HepG2 (cell line): ENCODE data around the gene RIPOR1. TPM values are rescaled to one million over a fixed set of nuclear protein-coding genes. Genes with fewer than 3 reads are reported as not detected.

Source experiments
- ATAC-seq: fragments of 200-7000 bp; cut with Tn5 transposase; 3 replicates; pipeline ENCODE4 v1.9.1; 2020; ENCODE audit warnings: mild to moderate bottlenecking, moderate library complexity
- BruUV-seq: library from RNA; stranded (reverse); fragments of 400-500 nt; replicated peaks from 2 replicates; lab custom pipeline; 2021; lab: Mats Ljungman, UMichigan
- CTCF ChIA-PET: fragments of 300-600 bp; formaldehyde crosslinking; extraction: SDS; loops from one replicate; lab custom pipeline; 2021; ENCODE audit warnings: low total read pairs, inconsistent platforms, low intra/inter-chr PET ratio; lab: Yijun Ruan, JAX
- POLR2A ChIA-PET: fragments of 350-600 bp; sonication (Branson Sonifier 250); formaldehyde crosslinking; loops from one replicate; lab custom pipeline; 2020; ENCODE audit warnings: antibody characterized with exemption, inconsistent platforms; lab: Yijun Ruan, JAX
- DNase-seq: peaks from one replicate; pipeline ENCODE4 v3.0.0-alpha.2; 2015; ENCODE audit warnings: low spot score
- FAIRE-seq: peaks from 3 replicates; lab custom pipeline; 2011; peaks lifted over from hg19 to GRCh38; lab: Jason Lieb, UNC
- H2AFZ ChIP-seq: one replicate; pipeline ENCODE4 v1.6.1; 2011; ENCODE audit warnings: low read length, inconsistent platforms
- H3K27ac ChIP-seq: fragments of 300-600 bp; 3 replicates; pipeline ENCODE4 v1.8.0; 2011; ENCODE audit warnings: mixed run types, mild to moderate bottlenecking, mixed read lengths, low read length, inconsistent platforms; ENCODE audit not compliant: insufficient read depth; ENCODE audit errors: extremely low read length
- H3K27me3 ChIP-seq, 2 experiments: fragments of 200-600 bp in 1 of 2; 2 replicates in 1 of 2; 3 replicates in 1 of 2; pipeline versions ENCODE4 v1.6.0 to v1.8.0; 2011; ENCODE audit warnings: low read length in 2 of 2, mild to moderate bottlenecking in 2 of 2, moderate library complexity in 2 of 2, inconsistent platforms in 1 of 2; ENCODE audit not compliant: insufficient read depth in 2 of 2, control insufficient read depth in 1 of 2
- H3K36me3 ChIP-seq, 2 experiments: fragments of 200-600 bp in 1 of 2; replicated peaks in 1 of 2; 2 replicates in 1 of 2; 3 replicates in 1 of 2; pipeline versions ENCODE4 v1.5.1 to v1.8.0; 2011; ENCODE audit warnings: low read length in 2 of 2, inconsistent platforms in 1 of 2; ENCODE audit not compliant: insufficient read depth in 2 of 2, control insufficient read depth in 1 of 2
- H3K4me1 ChIP-seq: 2 replicates; pipeline ENCODE4 v1.5.1; 2012; ENCODE audit warnings: low read length, inconsistent platforms; ENCODE audit not compliant: insufficient read depth
- H3K4me2 ChIP-seq: 2 replicates; pipeline ENCODE4 v1.6.0; 2011; ENCODE audit warnings: low read depth, low read length, inconsistent platforms
- H3K4me3 ChIP-seq, 3 experiments: fragments of 200-600 bp in 1 of 3; sonication (generic), shearing (Covaris generic) in 1 of 3; replicated peaks in 1 of 3; 2 replicates each; pipeline ENCODE4 v1.5.1; 2011 to 2016; ENCODE audit warnings: low read length in 3 of 3, inconsistent platforms in 2 of 3, low read depth in 2 of 3, mild to moderate bottlenecking in 2 of 3, control low read depth in 1 of 3, mixed read lengths in 1 of 3; ENCODE audit not compliant: insufficient read depth in 1 of 3
- H3K79me2 ChIP-seq: one replicate; pipeline ENCODE4 v1.6.1; 2011; ENCODE audit warnings: low read length, inconsistent platforms; ENCODE audit not compliant: insufficient read depth
- H3K9ac ChIP-seq: 2 replicates; pipeline ENCODE4 v1.6.0; 2011; ENCODE audit warnings: mild to moderate bottlenecking, low read depth, low read length, inconsistent platforms; ENCODE audit not compliant: insufficient read depth
- H3K9me3 ChIP-seq: 2 replicates; pipeline ENCODE4 v1.5.1; 2012; ENCODE audit warnings: mild to moderate bottlenecking, low read length
- H4K20me1 ChIP-seq: 2 replicates; pipeline ENCODE4 v1.6.0; 2011; ENCODE audit warnings: inconsistent platforms, mild to moderate bottlenecking, low read length, moderate library complexity; ENCODE audit not compliant: insufficient read depth
- GTF2F1 ChIP-seq: fragments of 150-350 bp; IDR thresholded peaks from 2 replicates; pipeline ENCODE4 v1.6.1; 2014; ENCODE audit warnings: low read length
- GTF3A ChIP-seq: sonication (generic); formaldehyde crosslinking; conservative IDR thresholded peaks from 2 replicates; pipeline ENCODE4 v1.4.0; 2020; ENCODE audit warnings: mild to moderate bottlenecking, missing genetic modification reagents
- ONECUT2 ChIP-seq: sonication (generic); formaldehyde crosslinking; IDR thresholded peaks from 2 replicates; pipeline ENCODE4 v1.4.0; 2020; ENCODE audit warnings: missing genetic modification reagents
- PREB ChIP-seq: sonication (generic); formaldehyde crosslinking; IDR thresholded peaks from 2 replicates; pipeline ENCODE4 v1.4.0; 2020; ENCODE audit warnings: missing genetic modification reagents
- ZFP36L1 ChIP-seq: sonication (generic); formaldehyde crosslinking; IDR thresholded peaks from 2 replicates; pipeline ENCODE4 v1.8.0; 2022; ENCODE audit warnings: mild to moderate bottlenecking, missing genetic modification reagents, moderate library complexity
- WGBS: methylation state at CpG from one replicate; pipeline ENCODE4 v1.1.6; 2017; ENCODE audit warnings: low lambda C conversion rate; 5-methylcytosine and 5-hydroxymethylcytosine counted together
- in situ Hi-C: cut with HindIII; loops from 2 replicates; pipeline ENCODE4 v1.10.0; 2017; ENCODE audit warnings: low pct_unique_long_range_greater_than_20kb; ENCODE audit not compliant: extremely low pct_ligation_motif_present
- intact Hi-C: fragments of 100-400 bp; cut with micrococcal nuclease; formaldehyde crosslinking; loops from one replicate; pipeline ENCODE4 v1.10.0; 2022; ENCODE audit not compliant: unreplicated experiment
- polyA plus RNA-seq, 8 experiments: library from polyadenylated mRNA; depleted of rRNA in 3 of 8; stranded (reverse) in 7 of 8; unstranded in 1 of 8; fragments of >200 nt; fragmentation: Illumina TruSeq in 4 of 8; extraction: Trizol in 4 of 8; gene quantifications; 2 replicates each; pipeline versions ENCODE4 v1.2.1 to v1.2.3, GENCODE V29; 2011 to 2016; ENCODE audit warnings: low read depth in 4 of 8, missing spikeins in 1 of 8, mixed read lengths in 1 of 8; ENCODE audit not compliant: insufficient read depth in 1 of 8
- total RNA-seq, 5 experiments: library from RNA; depleted of rRNA; stranded (reverse); fragments of >200 nt; fragmentation: Illumina TruSeq; extraction: Trizol; gene quantifications; 2 replicates each; pipeline ENCODE4 v1.2.3, GENCODE V29; 2016; ENCODE audit warnings: low read depth in 1 of 5
- TF ChIP-seq, protein P1 (sequence below): sonication (generic); formaldehyde crosslinking; IDR thresholded peaks from 2 replicates; pipeline ENCODE4 v1.5.0; 2020; ENCODE audit warnings: mild to moderate bottlenecking, missing genetic modification reagents, borderline replicate concordance

RIPOR1 gene
- total and polyA plus RNA-seq, 2 of the 13 experiments (the other 11 are each of a cell fraction or from before 2014, with no cell fraction given) = 4.6 to 8.1 TPM

- intact Hi-C loops = no loop called here
- Histone ChIP-seq H3K27ac (no peak overlapping the region), H3K79me2 (no peaks in the 10 kb centered on the region), H4K20me1 (no peaks in the 10 kb centered on the region), H3K9ac (no peak overlapping the region), H3K36me3 (no peaks in the 10 kb centered on the region), H2AFZ (no peak overlapping the region), H3K27me3 (peaks cover 0 to 13% of the 10 kb centered on the region in 2 experiments; a peak in 1 of 5 replicates), H3K4me3 (no peak overlapping the region), H3K9me3 (no peaks in the 10 kb centered on the region), H3K4me1 (peaks cover 31% of the 10 kb centered on the region), H3K4me2 (no peak overlapping the region)
- no peak for FAIRE-seq
- 41% methylated on average over 3 of the region's 3 CpGs for WGBS
- POLR2A ChIA-PET = no interaction called here
- CTCF ChIA-PET = no interaction called here
- DNase-seq = no peak
- ATAC-seq = no peak
- in situ Hi-C loops = loop anchor here (5.0 kb wide), 1 partner anchor 35 kb away; the partner anchor contains the start of genes AGRP and ATP6V0D1
- TF ChIP-seq ZFP36L1 (CRISPR knock-in tag) (no peak), GTF3A (CRISPR knock-in tag) (no peak), ONECUT2 (CRISPR knock-in tag) (no peak), PREB (no peak), GTF2F1 (no peak)
- TF ChIP-seq, protein P1, sequence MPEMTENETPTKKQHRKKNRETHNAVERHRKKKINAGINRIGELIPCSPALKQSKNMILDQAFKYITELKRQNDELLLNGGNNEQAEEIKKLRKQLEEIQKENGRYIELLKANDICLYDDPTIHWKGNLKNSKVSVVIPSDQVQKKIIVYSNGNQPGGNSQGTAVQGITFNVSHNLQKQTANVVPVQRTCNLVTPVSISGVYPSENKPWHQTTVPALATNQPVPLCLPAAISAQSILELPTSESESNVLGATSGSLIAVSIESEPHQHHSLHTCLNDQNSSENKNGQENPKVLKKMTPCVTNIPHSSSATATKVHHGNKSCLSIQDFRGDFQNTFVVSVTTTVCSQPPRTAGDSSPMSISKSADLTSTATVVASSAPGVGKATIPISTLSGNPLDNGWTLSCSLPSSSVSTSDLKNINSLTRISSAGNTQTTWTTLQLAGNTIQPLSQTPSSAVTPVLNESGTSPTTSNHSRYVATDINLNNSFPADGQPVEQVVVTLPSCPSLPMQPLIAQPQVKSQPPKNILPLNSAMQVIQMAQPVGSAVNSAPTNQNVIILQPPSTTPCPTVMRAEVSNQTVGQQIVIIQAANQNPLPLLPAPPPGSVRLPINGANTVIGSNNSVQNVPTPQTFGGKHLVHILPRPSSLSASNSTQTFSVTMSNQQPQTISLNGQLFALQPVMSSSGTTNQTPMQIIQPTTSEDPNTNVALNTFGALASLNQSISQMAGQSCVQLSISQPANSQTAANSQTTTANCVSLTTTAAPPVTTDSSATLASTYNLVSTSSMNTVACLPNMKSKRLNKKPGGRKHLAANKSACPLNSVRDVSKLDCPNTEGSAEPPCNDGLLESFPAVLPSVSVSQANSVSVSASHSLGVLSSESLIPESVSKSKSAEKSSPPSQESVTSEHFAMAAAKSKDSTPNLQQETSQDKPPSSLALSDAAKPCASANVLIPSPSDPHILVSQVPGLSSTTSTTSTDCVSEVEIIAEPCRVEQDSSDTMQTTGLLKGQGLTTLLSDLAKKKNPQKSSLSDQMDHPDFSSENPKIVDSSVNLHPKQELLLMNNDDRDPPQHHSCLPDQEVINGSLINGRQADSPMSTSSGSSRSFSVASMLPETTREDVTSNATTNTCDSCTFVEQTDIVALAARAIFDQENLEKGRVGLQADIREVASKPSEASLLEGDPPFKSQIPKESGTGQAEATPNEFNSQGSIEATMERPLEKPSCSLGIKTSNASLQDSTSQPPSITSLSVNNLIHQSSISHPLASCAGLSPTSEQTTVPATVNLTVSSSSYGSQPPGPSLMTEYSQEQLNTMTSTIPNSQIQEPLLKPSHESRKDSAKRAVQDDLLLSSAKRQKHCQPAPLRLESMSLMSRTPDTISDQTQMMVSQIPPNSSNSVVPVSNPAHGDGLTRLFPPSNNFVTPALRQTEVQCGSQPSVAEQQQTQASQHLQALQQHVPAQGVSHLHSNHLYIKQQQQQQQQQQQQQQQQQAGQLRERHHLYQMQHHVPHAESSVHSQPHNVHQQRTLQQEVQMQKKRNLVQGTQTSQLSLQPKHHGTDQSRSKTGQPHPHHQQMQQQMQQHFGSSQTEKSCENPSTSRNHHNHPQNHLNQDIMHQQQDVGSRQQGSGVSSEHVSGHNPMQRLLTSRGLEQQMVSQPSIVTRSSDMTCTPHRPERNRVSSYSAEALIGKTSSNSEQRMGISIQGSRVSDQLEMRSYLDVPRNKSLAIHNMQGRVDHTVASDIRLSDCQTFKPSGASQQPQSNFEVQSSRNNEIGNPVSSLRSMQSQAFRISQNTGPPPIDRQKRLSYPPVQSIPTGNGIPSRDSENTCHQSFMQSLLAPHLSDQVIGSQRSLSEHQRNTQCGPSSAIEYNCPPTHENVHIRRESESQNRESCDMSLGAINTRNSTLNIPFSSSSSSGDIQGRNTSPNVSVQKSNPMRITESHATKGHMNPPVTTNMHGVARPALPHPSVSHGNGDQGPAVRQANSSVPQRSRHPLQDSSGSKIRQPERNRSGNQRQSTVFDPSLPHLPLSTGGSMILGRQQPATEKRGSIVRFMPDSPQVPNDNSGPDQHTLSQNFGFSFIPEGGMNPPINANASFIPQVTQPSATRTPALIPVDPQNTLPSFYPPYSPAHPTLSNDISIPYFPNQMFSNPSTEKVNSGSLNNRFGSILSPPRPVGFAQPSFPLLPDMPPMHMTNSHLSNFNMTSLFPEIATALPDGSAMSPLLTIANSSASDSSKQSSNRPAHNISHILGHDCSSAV (CRISPR knock-in tag) = no peak
- TF ChIP-seq, all 625 proteins: peak for 0
- no TSS peak for BruUV-seq
Measured at GRCh38 chr16:67517155-67517445, 11.5 kb upstream of the RIPOR1 start.
